Breast epithelium (tissue), 4 donors: ENCODE results near the gene PCSK5. TPM values are rescaled to one million over a fixed set of nuclear protein-coding genes. Genes with fewer than 3 reads are reported as not detected.
A peak's percentile ranks its signal among the peaks of the same experiment; 100 is the strongest.
"Not testable (repeated sequence)": the region's sequence is repeated elsewhere in the genome, so short reads cannot be mapped to it uniquely, and the experiment has no call there.

Source experiments
- DNase-seq, 2 donors: peaks; one replicate each; pipeline ENCODE4 v3.0.0-alpha.2; 2019; ENCODE audit warnings: low spot score in 2 of 2
- H3K27ac ChIP-seq, 2 donors: fragments of 200-600 bp; sonication (generic) in 1 of 2; one replicate each; pipeline ENCODE4 v1.5.1; 2016 to 2019; ENCODE audit warnings: mild to moderate bottlenecking in 1 of 2
- H3K27me3 ChIP-seq, 2 donors: fragments of 200-600 bp; sonication (generic) in 1 of 2; one replicate each; pipeline versions ENCODE4 v1.5.1 to v1.6.0; 2017 to 2019; ENCODE audit warnings: control low read depth in 1 of 2, mild to moderate bottlenecking in 1 of 2
- H3K36me3 ChIP-seq: fragments of 200-600 bp; one replicate; pipeline ENCODE4 v1.5.1; 2019
- H3K4me1 ChIP-seq, 2 donors: fragments of 200-600 bp; sonication (generic); one replicate each; pipeline ENCODE4 v1.5.1; 2016 to 2019; ENCODE audit warnings: control low read depth in 1 of 2
- H3K4me3 ChIP-seq, 3 donors: fragments of 200-600 bp; sonication (generic); 1 replicate in 2 of 3; 2 replicates in 1 of 3; pipeline ENCODE4 v1.5.1; 2016 to 2019; ENCODE audit warnings: mild to moderate bottlenecking in 3 of 3, moderate library complexity in 2 of 3
- H3K9me3 ChIP-seq, 2 donors: fragments of 200-600 bp; sonication (generic) in 1 of 2; one replicate each; pipeline ENCODE4 v1.5.1; 2016 to 2019; ENCODE audit warnings: control low read depth in 1 of 2
- CTCF ChIP-seq, 3 donors: fragments of 450-650 bp; IDR thresholded peaks; one replicate each; pipeline ENCODE4 v1.5.1; 2016 to 2017; ENCODE audit warnings: antibody characterized with exemption in 3 of 3, mild to moderate bottlenecking in 3 of 3, moderate library complexity in 3 of 3
- POLR2A ChIP-seq: fragments of 450-650 bp; IDR thresholded peaks from one replicate; pipeline ENCODE4 v1.6.1; 2016; ENCODE audit warnings: antibody characterized with exemption, mild to moderate bottlenecking, moderate library complexity
- POLR2AphosphoS5 ChIP-seq, 3 donors: sonication (generic); formaldehyde crosslinking; IDR thresholded peaks; one replicate each; pipeline ENCODE4 v1.6.1; 2017; ENCODE audit warnings: antibody characterized with exemption in 3 of 3
- intact Hi-C: fragments of 100-400 bp; cut with DNase I; formaldehyde crosslinking; loops from one replicate; pipeline ENCODE4 v1.15.1; 2023; ENCODE audit warnings: low total_unique reads
- total RNA-seq, 3 donors: library from RNA; depleted of rRNA; stranded (reverse); fragments of >200 nt; gene quantifications; one replicate each; pipeline ENCODE4 v1.1.0, GENCODE V29; 2016

PCSK5 gene
- total RNA-seq, 3 donors from 2014 or later = 12.7 to 21.0 (median 19.0) TPM

GRCh38 chr9:75893106-75893505 lies 2.6 kb downstream of the PCSK5 start:
- Histone ChIP-seq H3K27me3 (peaks cover 0 to 2% of the 10 kb centered on the region in 2 donors), H3K4me1 (peaks cover 0 to 4% of the 10 kb centered on the region in 2 donors), H3K4me3 (peak overlapping the region; percentile 78 to 85 (median 83)), H3K9me3 (no peaks in the 10 kb centered on the region), H3K27ac (no peak overlapping the region), H3K36me3 (no peaks in the 10 kb centered on the region)
- intact Hi-C loops = no loop called here
- DNase-seq = no peak
- TF ChIP-seq CTCF (IDR thresholded peaks at IDR 0.05) (no peak), POLR2A (no peak), POLR2AphosphoS5 (IDR thresholded peaks at IDR 0.05) (no peak)

- intact Hi-C loops = no loop called here
- DNase-seq = no peak
Observed at GRCh38 chr9:75894566-75894965, 4.1 kb downstream of the PCSK5 start.

GRCh38 chr9:75895112-75895511 lies 4.6 kb downstream of the PCSK5 start:
- no peaks in the 10 kb centered on the region for H3K36me3 ChIP-seq
- H3K27ac ChIP-seq = no peak overlapping the region
- no peaks in the 10 kb centered on the region for H3K9me3 ChIP-seq
- no peaks in the 10 kb centered on the region for H3K4me1 ChIP-seq
- intact Hi-C loops = no loop called here
- TF ChIP-seq POLR2AphosphoS5 (IDR thresholded peaks at IDR 0.05) (no peak), POLR2A (no peak), CTCF (IDR thresholded peaks at IDR 0.05) (no peak)
- H3K4me3 ChIP-seq = no peak overlapping the region
- no peak for DNase-seq
- H3K27me3 ChIP-seq = peaks cover 0 to 2% of the 10 kb centered on the region in 2 donors

More at GRCh38 chr9:75894566-75894965, 4.1 kb downstream of the PCSK5 start:
- Histone ChIP-seq H3K27ac (no peak overlapping the region), H3K4me1 (peaks cover 0 to 2% of the 10 kb centered on the region in 2 donors), H3K27me3 (peaks cover 0 to 2% of the 10 kb centered on the region in 2 donors), H3K4me3 (no peak overlapping the region), H3K9me3 (no peaks in the 10 kb centered on the region), H3K36me3 (no peaks in the 10 kb centered on the region)
- no peak for TF ChIP-seq CTCF (IDR thresholded peaks at IDR 0.05)
- TF ChIP-seq POLR2A = no peak
- no peak for TF ChIP-seq POLR2AphosphoS5 (IDR thresholded peaks at IDR 0.05)

GRCh38 chr9:75896193-75896592 lies 5.7 kb downstream of the PCSK5 start:
- H3K27me3 ChIP-seq = peaks cover 0 to 2% of the 10 kb centered on the region in 2 donors
- no peaks in the 10 kb centered on the region for H3K9me3 ChIP-seq
- intact Hi-C loops = no loop called here
- no peaks in the 10 kb centered on the region for H3K36me3 ChIP-seq
- H3K27ac ChIP-seq = no peak overlapping the region
- DNase-seq = no peak
- TF ChIP-seq POLR2A (no peak), POLR2AphosphoS5 (IDR thresholded peaks at IDR 0.05) (no peak), CTCF (IDR thresholded peaks at IDR 0.05) (no peak)
- H3K4me1 ChIP-seq = no peaks in the 10 kb centered on the region
- no peak overlapping the region for H3K4me3 ChIP-seq

GRCh38 chr9:75900893-75901524 lies 10.5 kb downstream of the PCSK5 start:
- intact Hi-C loops, H3K4me1 ChIP-seq: not testable (repeated sequence)

More at GRCh38 chr9:75900893-75901524, 10.5 kb downstream of the PCSK5 start:
- DNase-seq, H3K27ac ChIP-seq, H3K9me3 ChIP-seq, H3K27me3 ChIP-seq, H3K4me3 ChIP-seq, H3K36me3 ChIP-seq: not testable (repeated sequence)
